Endodermal cell (in vitro differentiated cells): ENCODE data around the gene CNKSR2. TPM values are rescaled to one million over a fixed set of nuclear protein-coding genes. Genes with fewer than 3 reads are reported as not detected.

ENCODE experiments used
- DNase-seq: peaks from one replicate; pipeline ENCODE4 v3.0.0-alpha.2; 2017
- H3K27ac ChIP-seq: 2 replicates; pipeline ENCODE4 v1.5.1; 2013; ENCODE audit warnings: mild to moderate bottlenecking, low read depth, low read length, moderate library complexity
- H3K27me3 ChIP-seq: 2 replicates; pipeline ENCODE4 v1.6.1; 2013; ENCODE audit warnings: mild to moderate bottlenecking, low read length, moderate library complexity; ENCODE audit not compliant: insufficient read depth, control insufficient read depth, poor library complexity, severe bottlenecking
- H3K36me3 ChIP-seq: 2 replicates; pipeline ENCODE4 v1.7.0; 2013; ENCODE audit warnings: mild to moderate bottlenecking, low read length, moderate library complexity; ENCODE audit not compliant: control insufficient read depth, insufficient read depth
- H3K4me1 ChIP-seq: one replicate; pipeline ENCODE4 v1.7.0; 2013; ENCODE audit warnings: low read length; ENCODE audit not compliant: control insufficient read depth, insufficient read depth
- H3K4me3 ChIP-seq: 2 replicates; pipeline ENCODE4 v1.5.1; 2013; ENCODE audit warnings: mild to moderate bottlenecking, low read length, moderate library complexity
- H3K9ac ChIP-seq: 2 replicates; pipeline ENCODE4 v1.6.1; 2013; ENCODE audit warnings: mild to moderate bottlenecking, low read length, moderate library complexity; ENCODE audit not compliant: poor library complexity, severe bottlenecking; ENCODE audit errors: extremely low read depth
- H3K9me3 ChIP-seq: 2 replicates; pipeline ENCODE4 v1.6.1; 2013; ENCODE audit warnings: mild to moderate bottlenecking, low read length, moderate library complexity; ENCODE audit not compliant: control insufficient read depth
- H3K27ac Mint-ChIP-seq: 2 replicates; pipeline ENCODE4 v1.8.0; 2020; ENCODE audit warnings: mixed read lengths
- H3K27me3 Mint-ChIP-seq: 2 replicates; pipeline ENCODE4 v1.8.0; 2021; ENCODE audit warnings: mild to moderate bottlenecking, mixed read lengths; ENCODE audit not compliant: insufficient read depth
- H3K36me3 Mint-ChIP-seq: 2 replicates; pipeline ENCODE4 v1.8.0; 2020; ENCODE audit warnings: low read depth, mixed read lengths
- H3K4me1 Mint-ChIP-seq: 2 replicates; pipeline ENCODE4 v1.8.0; 2020; ENCODE audit warnings: mixed read lengths
- H3K4me3 Mint-ChIP-seq: 2 replicates; pipeline ENCODE4 v1.8.0; 2020; ENCODE audit warnings: mild to moderate bottlenecking, moderate library complexity, mixed read lengths
- H3K9me3 Mint-ChIP-seq: 2 replicates; pipeline ENCODE4 v1.8.0; 2020; ENCODE audit warnings: mild to moderate bottlenecking, mixed read lengths
- WGBS, 2 experiments: methylation state at CpG; one replicate each; pipeline versions ENCODE4 v1.1.5 to v1.1.7; 2013; ENCODE audit warnings: missing lambda C conversion rate in 2 of 2, mixed read lengths in 1 of 2; ENCODE audit not compliant: insufficient coverage in 1 of 2, insufficient read length in 1 of 2; 5-methylcytosine and 5-hydroxymethylcytosine counted together
- total RNA-seq, 2 donors: library from RNA; stranded (reverse); fragmentation: NEBNext Ultra II Directional in 1 of 2; extraction: Animal tissue kit (Norgen Biotek cat#: 25700) in 1 of 2; gene quantifications; 2 replicates in 1 of 2; 3 replicates in 1 of 2; pipeline ENCODE4 v1.2.1, GENCODE V29; 2021
- TF ChIP-seq, protein P1 (sequence below): fragments of 200-600 bp; sonication (generic); conservative IDR thresholded peaks from 2 replicates; pipeline ENCODE4 v1.5.0; 2021; ENCODE audit warnings: antibody characterized with exemption, mild to moderate bottlenecking

The CNKSR2 gene
- total RNA-seq, 2 donors from 2014 or later: 16.9 to 28.7 TPM

DNA sequence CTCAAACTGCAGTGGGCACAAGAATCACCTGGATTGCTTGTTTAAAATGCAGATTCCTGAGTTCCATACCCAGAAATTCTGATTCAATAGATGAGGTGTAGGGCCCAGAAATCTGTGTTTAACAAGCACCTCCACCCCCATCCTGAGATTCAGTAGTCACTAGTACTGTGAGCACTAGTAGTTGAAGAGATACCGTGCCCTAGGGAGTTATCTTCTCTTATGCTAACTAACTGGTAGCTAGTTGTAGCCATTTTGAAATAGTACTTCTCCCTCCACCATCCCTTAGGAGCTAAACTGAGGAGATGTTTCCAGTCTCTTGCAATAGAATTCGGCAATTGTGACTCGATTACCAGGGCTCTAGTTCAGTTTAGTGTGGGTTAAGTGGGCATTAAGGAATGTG lies 265.6 kb downstream of the CNKSR2 start:
- H3K4me3 Mint-ChIP-seq: no peak overlapping the region
- Histone ChIP-seq H3K4me1 (no peaks in the 10 kb centered on the region), H3K4me3 (no peak overlapping the region), H3K36me3 (no peaks in the 10 kb centered on the region), H3K27ac (no peak overlapping the region), H3K27me3 (no peaks in the 10 kb centered on the region), H3K9me3 (no peaks in the 10 kb centered on the region), H3K9ac (no peak overlapping the region)
- no peak for DNase-seq
- no peaks in the 10 kb centered on the region for H3K36me3 Mint-ChIP-seq
- H3K9me3 Mint-ChIP-seq: no peaks in the 10 kb centered on the region
- H3K27me3 Mint-ChIP-seq: no peaks in the 10 kb centered on the region
- H3K27ac Mint-ChIP-seq: no peak overlapping the region
- WGBS, 2 experiments: 78% methylated on average over 3 of the region's 3 CpGs; no CpG with 5 or more reads in 1 of the 2 experiments
- peaks cover 7% of the 10 kb centered on the region for H3K4me1 Mint-ChIP-seq
- TF ChIP-seq, protein P1, sequence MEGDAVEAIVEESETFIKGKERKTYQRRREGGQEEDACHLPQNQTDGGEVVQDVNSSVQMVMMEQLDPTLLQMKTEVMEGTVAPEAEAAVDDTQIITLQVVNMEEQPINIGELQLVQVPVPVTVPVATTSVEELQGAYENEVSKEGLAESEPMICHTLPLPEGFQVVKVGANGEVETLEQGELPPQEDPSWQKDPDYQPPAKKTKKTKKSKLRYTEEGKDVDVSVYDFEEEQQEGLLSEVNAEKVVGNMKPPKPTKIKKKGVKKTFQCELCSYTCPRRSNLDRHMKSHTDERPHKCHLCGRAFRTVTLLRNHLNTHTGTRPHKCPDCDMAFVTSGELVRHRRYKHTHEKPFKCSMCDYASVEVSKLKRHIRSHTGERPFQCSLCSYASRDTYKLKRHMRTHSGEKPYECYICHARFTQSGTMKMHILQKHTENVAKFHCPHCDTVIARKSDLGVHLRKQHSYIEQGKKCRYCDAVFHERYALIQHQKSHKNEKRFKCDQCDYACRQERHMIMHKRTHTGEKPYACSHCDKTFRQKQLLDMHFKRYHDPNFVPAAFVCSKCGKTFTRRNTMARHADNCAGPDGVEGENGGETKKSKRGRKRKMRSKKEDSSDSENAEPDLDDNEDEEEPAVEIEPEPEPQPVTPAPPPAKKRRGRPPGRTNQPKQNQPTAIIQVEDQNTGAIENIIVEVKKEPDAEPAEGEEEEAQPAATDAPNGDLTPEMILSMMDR: no peak

DNA sequence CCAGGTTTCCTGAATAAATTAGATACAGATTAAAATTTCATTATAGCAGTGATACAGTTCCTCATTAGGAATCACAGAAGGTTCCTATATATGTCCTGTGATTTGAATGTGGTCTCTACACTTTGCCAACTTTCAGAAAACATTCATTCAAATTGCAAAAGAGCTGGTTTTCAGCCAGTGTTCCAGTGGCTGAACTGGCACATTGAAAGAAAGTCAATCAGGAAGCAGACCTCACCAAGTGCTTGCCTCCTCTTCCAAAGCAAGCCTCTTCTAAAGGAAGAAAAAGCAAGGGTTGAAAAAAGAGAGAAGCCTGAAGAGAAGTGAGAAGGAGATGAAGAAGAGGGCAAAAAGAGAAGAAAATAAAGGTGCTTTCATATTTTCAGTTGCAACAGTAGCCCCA lies 271.2 kb downstream of the CNKSR2 start:
- H3K36me3 ChIP-seq: no peaks in the 10 kb centered on the region
- no peaks in the 10 kb centered on the region for H3K27me3 Mint-ChIP-seq
- H3K27ac Mint-ChIP-seq: no peak overlapping the region
- H3K4me1 Mint-ChIP-seq: peaks cover under 1% of the 10 kb centered on the region
- H3K9me3 ChIP-seq: no peaks in the 10 kb centered on the region
- no peak overlapping the region for H3K9ac ChIP-seq
- DNase-seq: no peak
- TF ChIP-seq, protein P1: no peak
- H3K27me3 ChIP-seq: no peaks in the 10 kb centered on the region
- peaks cover 8% of the 10 kb centered on the region for H3K36me3 Mint-ChIP-seq
- no peak overlapping the region for H3K27ac ChIP-seq
- no peak overlapping the region for H3K4me3 ChIP-seq
- H3K4me3 Mint-ChIP-seq: no peak overlapping the region
- H3K9me3 Mint-ChIP-seq: peaks cover 5% of the 10 kb centered on the region
- no peaks in the 10 kb centered on the region for H3K4me1 ChIP-seq

DNA sequence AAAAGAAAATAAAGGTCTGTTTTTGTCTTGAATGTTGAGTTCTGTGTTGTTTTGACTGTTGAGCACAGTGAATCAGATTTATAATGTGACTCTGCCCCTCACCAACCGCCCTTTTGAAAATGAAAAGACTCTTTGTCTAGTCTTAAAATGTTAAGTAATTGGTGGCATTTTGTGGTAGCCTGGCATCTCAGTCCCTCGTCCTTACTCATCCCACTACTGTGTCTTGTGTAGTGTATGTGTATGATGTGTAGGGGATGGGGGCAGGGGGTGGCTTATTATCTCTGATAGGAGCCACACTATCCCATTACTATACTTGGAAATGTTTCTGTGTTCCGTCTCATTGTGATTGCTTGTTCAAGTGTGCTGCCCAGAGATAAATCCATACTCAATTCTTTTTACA lies 271.7 kb downstream of the CNKSR2 start:
- Mint-ChIP-seq H3K4me3 (no peak overlapping the region), H3K9me3 (peaks cover 5% of the 10 kb centered on the region), H3K27ac (no peak overlapping the region), H3K27me3 (no peaks in the 10 kb centered on the region), H3K4me1 (no peaks in the 10 kb centered on the region), H3K36me3 (peaks cover 8% of the 10 kb centered on the region)
- no peak overlapping the region for H3K27ac ChIP-seq
- H3K27me3 ChIP-seq: no peaks in the 10 kb centered on the region
- TF ChIP-seq, protein P1: no peak
- no peak overlapping the region for H3K9ac ChIP-seq
- no peaks in the 10 kb centered on the region for H3K9me3 ChIP-seq
- no peak for DNase-seq
- no peaks in the 10 kb centered on the region for H3K4me1 ChIP-seq
- no peaks in the 10 kb centered on the region for H3K36me3 ChIP-seq
- H3K4me3 ChIP-seq: no peak overlapping the region
- WGBS, 2 experiments: 100% methylated on average over 1 of the region's 3 CpGs; no CpG with 5 or more reads in 1 of the 2 experiments
